GM21576 (cell line): Measurements from ENCODE around the gene RFX7.
A peak's percentile ranks its signal among the peaks of the same experiment; 100 is the strongest.
"Not testable (repeated sequence)": the region's sequence is repeated elsewhere in the genome, so short reads cannot be mapped to it uniquely, and the experiment has no call there.

Experiments
- ATAC-seq: cut with Tn5 transposase; IDR thresholded peaks from one replicate; pipeline ENCODE4 v1.9.1; 2021; ENCODE audit warnings: mild to moderate bottlenecking, moderate library complexity; ENCODE audit not compliant: unreplicated experiment

The RFX7 gene

DNA sequence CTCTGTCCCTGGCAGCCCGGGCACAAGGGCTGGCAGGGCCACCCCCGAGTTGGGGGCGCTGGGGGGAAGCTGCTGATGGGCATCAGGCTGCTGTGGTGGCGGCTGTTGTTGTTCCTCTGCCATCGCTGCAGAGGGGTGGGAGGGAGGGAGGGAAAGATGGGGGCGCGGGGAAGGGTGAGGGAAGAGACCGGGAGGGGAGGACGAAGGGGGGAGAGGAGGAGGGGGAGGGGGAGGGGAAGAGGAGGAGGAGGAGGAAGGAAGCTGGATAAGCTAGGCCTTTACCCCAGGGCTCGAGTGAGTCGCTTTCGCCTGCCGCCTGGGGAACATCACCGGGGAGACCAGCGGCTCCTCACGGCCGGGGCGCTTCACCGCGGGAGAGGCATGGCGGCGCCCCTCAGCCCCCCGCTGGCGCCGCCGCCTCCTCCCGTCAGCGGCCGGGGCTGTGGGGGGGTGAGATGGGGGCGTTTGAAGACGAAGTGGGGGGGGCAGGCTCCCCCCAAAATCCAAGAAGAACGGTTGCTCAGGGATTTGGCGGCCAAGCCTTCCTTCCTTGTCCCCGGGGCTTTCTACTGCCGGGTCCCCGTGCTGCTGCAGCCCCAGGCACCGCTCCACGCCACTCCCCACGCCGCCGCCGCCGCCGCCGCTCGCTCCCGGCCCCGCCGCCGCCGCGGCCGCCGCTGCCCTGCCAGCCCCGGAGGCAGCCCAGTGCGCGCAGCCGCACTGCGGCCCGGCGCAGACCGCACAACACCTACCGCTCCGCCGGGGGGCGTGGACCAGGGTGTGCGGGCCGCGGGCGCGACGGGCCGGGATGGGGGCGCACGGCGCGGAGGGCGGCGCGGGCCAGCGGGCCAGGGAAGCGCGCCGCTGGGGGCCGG, at the start of gene RFX7:
TSS of gene RFX7 (minus strand) at position 717 of the 875 bp plus-strand sequence. CDS start at position 123, 594 bp downstream.
- ATAC-seq: peak; percentile 51

GRCh38 chr15:56292546-56293316, 49.1 kb upstream of the RFX7 start:
- no peak for ATAC-seq

GRCh38 chr15:56291741-56292140, 48.1 kb upstream of the RFX7 start:
- ATAC-seq: no peak

GRCh38 chr15:56286213-56286612, 42.5 kb upstream of the RFX7 start:
- no peak for ATAC-seq

DNA sequence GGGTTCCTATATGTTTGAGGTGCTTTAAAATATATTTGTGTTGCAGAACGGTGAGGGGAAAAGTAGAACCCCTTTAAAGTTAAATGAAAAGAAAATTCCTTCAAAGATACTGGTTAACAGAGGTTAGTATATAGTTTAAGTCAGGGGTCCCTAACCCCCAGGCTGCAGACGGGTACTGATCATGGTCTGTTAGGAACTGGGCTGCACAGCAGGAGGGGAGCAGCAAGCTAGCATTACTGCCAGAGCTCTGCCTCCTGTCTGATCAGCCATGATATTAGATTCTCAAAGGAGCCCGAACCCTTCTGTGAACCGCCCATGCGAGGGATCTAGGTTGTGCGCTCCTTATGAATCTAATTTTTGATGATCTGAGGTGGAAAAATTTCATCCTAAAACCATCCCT, 37.5 kb upstream of the RFX7 start:
- no peak for ATAC-seq

DNA sequence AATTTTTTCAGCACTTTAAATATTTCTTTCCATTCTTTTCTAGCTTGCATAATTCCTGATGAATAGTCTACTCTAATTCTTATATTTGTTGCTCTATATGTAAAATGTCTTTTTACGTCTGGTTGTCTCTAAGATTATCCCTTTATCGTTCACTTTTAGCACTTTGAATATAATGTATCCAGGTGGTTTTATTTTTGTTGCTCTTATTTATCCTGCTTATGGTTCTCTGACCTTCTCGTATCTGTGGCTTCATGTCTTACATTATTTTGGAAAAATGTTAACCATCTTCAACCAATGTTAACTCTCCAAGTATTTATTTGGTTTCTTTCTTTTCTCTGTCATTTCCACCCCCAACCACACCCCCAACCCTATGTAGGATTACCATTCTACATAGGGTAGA, 30.0 kb upstream of the RFX7 start:
- no peak for ATAC-seq

DNA sequence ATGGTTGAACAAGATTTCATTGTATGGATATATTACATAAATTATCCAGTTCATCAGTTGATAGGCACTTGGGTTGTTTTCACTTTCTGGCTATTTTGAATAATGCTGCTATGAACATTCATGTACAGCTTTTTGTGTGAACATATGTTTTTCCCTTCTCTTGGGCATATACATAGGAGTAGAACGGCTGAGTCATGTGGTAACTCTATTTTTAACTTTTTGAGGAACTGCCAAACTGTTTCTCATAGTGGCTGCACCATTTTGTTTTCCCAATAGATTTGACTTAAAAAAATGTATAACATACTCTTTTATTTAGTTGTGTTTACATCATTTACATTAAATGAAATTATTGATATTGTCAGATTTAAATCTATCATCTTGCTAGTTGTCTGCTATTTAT, 28.8 kb upstream of the RFX7 start:
- ATAC-seq: no peak

DNA sequence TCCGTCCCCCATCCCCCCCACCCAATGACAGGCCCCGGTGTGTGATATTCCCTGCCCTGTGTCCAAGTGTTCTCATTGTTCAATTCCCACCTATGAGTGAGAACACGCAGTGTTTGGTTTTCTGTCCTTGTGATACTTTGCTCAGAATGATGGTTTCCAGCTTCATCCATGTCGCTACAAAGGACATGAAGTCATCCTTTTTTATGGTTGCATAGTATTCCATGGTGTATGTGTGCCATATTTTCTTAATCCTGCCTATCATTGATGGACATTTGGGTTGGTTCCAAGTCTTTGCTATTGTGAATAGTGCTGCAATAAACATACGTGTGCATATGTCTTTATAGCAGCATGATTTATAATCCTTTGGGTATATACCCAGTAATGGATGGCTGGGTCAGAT, 22.8 kb upstream of the RFX7 start:
- not testable (repeated sequence) for ATAC-seq

DNA sequence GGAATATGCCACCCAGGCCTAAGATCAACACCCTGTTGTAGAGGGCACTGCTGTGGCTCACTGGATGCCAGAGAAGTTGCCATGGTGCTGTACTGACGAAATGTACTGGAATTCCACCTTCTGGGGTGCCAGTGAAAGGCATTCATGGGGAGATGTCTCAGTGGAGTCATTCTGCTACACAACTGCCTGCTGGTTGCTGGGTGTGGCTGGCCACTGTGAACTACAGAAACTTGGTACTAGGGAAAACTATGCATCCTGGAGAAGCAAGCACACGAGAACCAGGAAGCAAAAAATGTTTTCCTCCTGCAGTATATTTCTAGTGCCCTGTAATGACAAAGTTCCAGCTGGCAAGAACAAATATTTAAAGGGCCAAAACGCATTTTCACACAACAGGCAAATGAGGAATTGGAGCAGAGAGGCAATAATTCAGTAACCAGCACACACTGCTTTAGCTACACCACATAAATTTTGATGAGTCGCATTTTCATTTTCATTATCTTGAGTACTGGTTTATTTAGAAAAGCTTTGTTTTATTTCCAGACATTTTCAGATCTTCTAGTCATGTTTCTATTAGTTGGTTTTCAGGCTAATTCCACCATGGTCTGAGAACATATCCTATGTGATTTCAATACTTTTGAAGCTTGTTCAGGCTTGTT, 18.3 kb upstream of the RFX7 start:
- ATAC-seq: no peak

DNA sequence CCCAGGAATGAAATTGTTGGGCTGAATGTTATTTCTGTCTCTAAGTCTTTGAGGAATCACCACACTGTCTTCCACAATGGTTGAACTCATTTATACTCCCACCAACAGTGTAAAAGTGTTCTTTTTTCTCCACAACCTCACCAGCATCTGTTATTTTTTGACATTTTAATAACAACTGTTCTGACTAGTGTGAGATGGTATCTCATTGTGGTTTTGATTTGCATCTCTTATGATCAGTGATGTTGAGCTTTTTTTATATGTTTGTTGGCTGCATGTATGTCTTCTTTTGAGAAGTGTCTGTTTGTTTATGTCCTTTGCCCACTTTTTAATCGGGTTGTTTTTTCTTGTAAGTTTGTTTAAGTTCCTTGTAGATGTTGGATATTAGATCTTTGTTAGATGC, 13.6 kb upstream of the RFX7 start:
- ATAC-seq: not testable (repeated sequence)

DNA sequence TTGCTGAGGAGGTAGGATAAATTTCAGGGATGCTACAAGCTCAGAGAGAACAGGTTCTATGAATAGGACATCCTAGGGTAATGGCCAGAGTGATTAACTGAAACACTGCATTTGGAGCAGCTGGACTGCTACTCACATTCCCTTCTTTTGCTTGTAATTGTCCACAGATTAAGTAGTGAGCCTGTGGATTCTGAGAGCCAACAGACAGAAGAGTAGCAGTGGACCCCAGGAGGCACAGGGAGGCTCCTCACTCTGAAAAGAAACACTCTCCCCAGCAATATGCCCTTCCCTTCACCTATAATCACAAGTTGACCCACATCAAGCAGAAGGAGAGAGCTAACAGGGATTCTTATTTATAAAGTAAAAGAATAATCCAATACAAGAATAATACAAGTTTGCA, 10.6 kb upstream of the RFX7 start:
- ATAC-seq: no peak

- no peak for ATAC-seq
Observed at GRCh38 chr15:56252386-56252785, 8.7 kb upstream of the RFX7 start.

- no peak for ATAC-seq
Observed at GRCh38 chr15:56251315-56252095, 7.8 kb upstream of the RFX7 start.

GRCh38 chr15:56250626-56251025, 6.9 kb upstream of the RFX7 start:
- ATAC-seq: no peak

- ATAC-seq: no peak
Observed at GRCh38 chr15:56249092-56249491, 5.4 kb upstream of the RFX7 start.

DNA sequence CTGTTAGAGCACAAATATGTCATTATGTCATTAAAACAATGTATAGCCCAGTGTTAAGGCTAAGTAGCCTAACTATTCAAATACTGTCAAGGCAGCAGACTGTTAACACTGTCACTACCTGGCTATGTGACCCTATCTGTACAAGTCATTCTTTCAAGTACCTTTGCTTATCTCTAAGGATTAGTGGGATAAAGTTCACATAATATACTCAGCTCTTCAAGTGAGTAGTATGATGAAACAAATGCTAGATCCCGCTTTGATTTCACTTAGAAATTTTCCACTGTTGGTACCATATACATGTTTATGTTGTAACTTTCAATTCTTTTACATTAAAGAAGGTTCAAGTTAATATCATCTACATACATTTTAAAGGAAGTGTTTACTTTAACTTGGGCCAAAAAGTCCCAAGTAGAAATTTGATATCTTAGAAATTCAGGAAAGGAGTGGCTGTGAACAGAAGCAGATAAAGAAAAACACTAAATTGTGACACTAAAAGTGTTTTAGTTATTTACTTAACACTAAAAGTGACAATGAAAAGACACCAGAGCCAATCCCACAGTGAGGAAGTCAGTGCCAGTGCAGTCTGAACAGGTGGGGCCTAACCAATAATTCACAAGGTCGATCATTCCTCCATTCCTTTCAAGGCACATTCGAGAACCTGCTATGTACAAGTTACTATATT, 4.8 kb upstream of the RFX7 start:
- ATAC-seq: no peak

GRCh38 chr15:56247266-56247665, 3.6 kb upstream of the RFX7 start:
- ATAC-seq: no peak

GRCh38 chr15:56245871-56246814, 2.5 kb upstream of the RFX7 start:
- ATAC-seq: peak; percentile 60
